Measurements from ENCODE around the gene C4orf54.

Gene C4orf54

GRCh38 chr4:99617374-99617773 lies 40.3 kb downstream of the C4orf54 start:
- no peak for DNase-seq

GRCh38 chr4:99615170-99615820 lies 42.3 kb downstream of the C4orf54 start:
- no peak for DNase-seq

- DNase-seq, result no peak
Observed at GRCh38 chr4:99614491-99614890, 43.1 kb downstream of the C4orf54 start.

DNA sequence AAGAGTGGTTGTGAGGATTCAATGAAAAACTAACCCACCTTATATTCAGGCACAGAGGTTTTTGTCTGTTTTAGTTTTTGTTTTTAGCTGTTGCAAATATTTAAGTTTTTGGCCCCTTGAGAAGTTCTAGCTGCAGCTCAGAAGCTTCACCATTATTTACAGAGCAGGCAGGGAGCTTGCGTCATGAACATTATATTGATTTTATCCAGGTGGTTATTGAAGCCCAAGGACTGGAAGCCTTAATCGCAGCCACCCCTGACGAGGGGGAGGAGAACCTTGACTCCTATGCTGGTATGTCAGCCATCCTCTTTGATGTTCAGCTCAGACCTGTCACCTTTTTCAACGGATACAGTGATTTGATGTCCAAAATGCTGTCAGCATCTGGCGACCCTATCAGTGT lies 44.9 kb downstream of the C4orf54 start:
- DNase-seq, result no peak

DNA sequence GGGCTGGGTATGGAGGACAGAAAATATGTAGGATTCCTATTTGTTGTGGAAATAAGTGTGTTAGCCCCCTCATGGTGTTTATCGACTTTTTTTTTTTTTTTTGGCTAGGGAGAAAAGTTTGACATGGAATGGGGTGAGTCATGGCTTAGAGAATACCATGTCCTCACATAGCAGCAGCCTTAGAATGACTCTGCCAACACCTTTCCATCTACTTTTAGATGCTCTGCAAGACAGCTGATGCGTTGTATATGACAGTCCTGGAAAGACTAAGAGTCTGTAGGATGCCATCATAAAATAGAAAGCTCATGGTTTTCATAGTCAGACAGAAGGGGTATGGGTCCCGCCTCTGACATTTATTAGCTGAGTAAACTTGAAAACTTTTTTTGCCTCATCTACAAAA lies 45.3 kb downstream of the C4orf54 start:
- DNase-seq, result no peak

DNA sequence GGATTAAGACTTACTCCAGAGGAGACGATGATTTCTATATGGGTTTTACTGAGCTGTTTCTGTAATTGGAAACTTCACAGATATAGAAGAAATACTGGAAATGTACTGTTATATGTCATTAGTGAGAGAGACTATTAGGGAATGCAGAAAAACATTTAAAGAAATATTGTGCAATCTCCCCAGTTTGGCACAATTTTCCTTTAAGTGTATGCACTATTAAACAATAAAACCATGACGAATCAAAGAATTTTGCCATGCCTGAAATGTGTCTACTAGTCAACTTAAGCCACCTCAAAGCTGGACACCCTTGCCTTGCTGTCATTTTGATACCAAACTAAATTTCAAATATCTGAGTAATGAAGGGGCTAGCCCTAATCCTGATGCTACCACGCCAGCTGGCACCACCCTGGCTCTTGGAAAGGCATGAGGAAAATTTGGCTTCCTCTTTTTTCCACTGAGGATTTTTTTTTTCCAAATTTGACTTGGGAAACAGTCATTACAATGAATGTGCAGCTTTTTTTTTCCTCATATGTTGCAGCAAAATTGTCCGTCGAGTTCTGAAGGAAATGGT lies 46.9 kb downstream of the C4orf54 start:
- no peak for DNase-seq

DNA sequence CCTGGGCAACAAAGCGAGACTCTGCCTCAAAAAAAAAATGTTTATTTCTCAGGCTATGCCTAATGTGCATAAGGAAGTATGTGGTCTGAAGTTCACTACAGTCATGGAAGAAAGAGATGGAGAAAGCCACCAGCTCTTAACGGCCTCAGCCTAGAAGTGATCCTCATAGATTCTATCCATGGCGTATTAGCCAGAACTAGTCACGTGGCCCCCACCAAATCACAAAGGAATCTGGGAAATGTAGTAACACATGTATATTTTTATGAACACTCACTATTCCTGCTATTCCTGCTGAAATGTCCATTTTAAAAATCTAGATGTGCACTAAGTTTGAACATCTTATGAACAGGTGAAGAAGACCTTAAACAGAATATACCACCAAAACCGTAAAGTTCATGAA lies 49.2 kb downstream of the C4orf54 start:
- DNase-seq, result no peak

Measured in NCI-H345 (cell line).